Measurements from ENCODE around the gene GUCY2D. TPM values are rescaled to one million over a fixed set of nuclear protein-coding genes. Genes with fewer than 3 reads are reported as not detected.
"Not testable (repeated sequence)": the region's sequence is repeated elsewhere in the genome, so short reads cannot be mapped to it uniquely, and the experiment has no call there.

Gene GUCY2D
- total RNA-seq, 4 donors from 2014 or later, result not detected

DNA sequence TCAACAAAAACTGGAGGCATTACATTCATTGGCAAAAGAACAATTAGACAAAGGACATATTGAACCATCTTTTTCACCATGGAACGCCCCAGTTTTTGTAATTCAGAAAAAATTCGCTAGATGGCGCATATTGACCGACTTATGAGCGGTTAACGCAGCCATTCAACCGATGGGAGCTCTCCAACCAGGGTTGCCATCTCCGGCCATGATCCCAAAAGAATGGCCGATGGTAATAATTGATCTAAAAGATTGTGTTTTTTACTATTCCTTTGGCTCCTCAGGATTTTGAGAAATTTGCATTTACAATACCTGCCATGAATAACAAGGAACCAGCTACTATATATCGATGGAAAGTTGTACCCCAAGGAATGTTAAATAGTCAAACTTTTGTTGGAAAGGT, 57.9 kb downstream of the GUCY2D start:
- Histone ChIP-seq H3K4me1 (peaks cover 0 to 9% of the 10 kb centered on the region in 2 donors), H3K27me3 (peaks cover 24% of the 10 kb centered on the region), H3K36me3 (no peaks in the 10 kb centered on the region), H3K4me3 (replicated peaks in 1 of 3) (no peak overlapping the region), H3K9me3 (no peaks in the 10 kb centered on the region), H3K27ac (no peak overlapping the region)
- TF ChIP-seq, protein P1, sequence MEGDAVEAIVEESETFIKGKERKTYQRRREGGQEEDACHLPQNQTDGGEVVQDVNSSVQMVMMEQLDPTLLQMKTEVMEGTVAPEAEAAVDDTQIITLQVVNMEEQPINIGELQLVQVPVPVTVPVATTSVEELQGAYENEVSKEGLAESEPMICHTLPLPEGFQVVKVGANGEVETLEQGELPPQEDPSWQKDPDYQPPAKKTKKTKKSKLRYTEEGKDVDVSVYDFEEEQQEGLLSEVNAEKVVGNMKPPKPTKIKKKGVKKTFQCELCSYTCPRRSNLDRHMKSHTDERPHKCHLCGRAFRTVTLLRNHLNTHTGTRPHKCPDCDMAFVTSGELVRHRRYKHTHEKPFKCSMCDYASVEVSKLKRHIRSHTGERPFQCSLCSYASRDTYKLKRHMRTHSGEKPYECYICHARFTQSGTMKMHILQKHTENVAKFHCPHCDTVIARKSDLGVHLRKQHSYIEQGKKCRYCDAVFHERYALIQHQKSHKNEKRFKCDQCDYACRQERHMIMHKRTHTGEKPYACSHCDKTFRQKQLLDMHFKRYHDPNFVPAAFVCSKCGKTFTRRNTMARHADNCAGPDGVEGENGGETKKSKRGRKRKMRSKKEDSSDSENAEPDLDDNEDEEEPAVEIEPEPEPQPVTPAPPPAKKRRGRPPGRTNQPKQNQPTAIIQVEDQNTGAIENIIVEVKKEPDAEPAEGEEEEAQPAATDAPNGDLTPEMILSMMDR (IDR thresholded peaks at IDR 0.05), result peak; percentile 62 to 81 (median 68)
- TF ChIP-seq POLR2A (IDR thresholded peaks at IDR 0.05), result no peak
- 6 to 7% methylated on average over 10 of the region's 10 CpGs for WGBS, 2 donors
- DNase-seq, result peak; percentile 51 to 53
- intact Hi-C loops (cut with DNase I), result loop anchor here (5.0 kb wide), 1 partner anchor 57 kb away; the partner anchor contains the start of gene ALOXE3

DNA sequence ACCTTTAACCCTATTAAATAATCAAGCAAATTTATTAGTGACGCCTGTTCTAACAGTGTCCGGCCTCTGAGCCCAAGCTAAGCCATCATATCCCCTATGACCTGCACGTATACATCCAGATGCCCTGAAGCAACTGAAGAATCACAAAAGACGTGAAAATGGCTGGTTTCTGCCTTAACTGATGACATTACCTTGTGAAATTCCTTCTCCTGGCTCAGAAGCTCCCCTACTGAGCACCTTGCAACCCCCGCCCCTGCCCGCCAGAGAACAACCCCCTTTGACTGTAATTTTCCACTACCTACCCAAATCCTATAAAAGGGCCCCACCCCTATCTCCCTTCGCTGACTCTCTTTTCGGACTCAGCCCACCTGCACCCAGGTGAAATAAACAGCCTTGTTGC, 59.4 kb downstream of the GUCY2D start:
- not testable (repeated sequence) for H3K36me3 ChIP-seq; H3K4me1 ChIP-seq; H3K4me3 ChIP-seq (replicated peaks in 1 of 3); H3K27ac ChIP-seq; DNase-seq; H3K9me3 ChIP-seq
- H3K27me3 ChIP-seq, result peaks cover 24% of the 10 kb centered on the region
- 45% methylated on average over 8 of the region's 8 CpGs for WGBS, 2 donors
- intact Hi-C loops (cut with DNase I), result loop anchor here (5.0 kb wide), 1 partner anchor 55 kb away; the partner anchor contains the start of gene ALOXE3

DNA sequence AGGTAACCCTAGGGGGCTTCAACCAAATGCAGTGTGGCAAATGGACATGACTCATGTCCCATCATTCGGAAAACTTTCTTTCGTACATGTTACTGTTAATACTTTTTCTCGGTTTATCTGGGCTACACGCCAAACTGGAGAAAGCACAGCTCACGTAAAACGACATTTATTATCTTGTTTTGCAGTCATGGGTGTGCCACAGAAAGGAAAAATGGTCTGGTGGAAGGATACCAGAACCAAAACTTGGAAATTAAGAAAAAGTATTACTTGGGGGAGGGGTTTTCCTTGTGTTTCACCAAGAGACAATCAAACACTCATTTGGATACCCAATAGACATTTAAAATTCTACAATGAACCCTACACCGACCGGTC, 60.0 kb downstream of the GUCY2D start:
- 13 to 15% methylated on average over 8 of the region's 8 CpGs for WGBS, 2 donors
- Histone ChIP-seq H3K4me1 (no peaks in the 10 kb centered on the region), H3K27me3 (peaks cover 24% of the 10 kb centered on the region), H3K27ac (no peak overlapping the region), H3K36me3 (no peaks in the 10 kb centered on the region), H3K9me3 (no peaks in the 10 kb centered on the region), H3K4me3 (replicated peaks in 1 of 3) (no peak overlapping the region)
- no peak for DNase-seq
- TF ChIP-seq, protein P1 (IDR thresholded peaks at IDR 0.05), result no peak
- no peak for TF ChIP-seq POLR2A (IDR thresholded peaks at IDR 0.05)
- intact Hi-C loops (cut with DNase I), result loop anchor here (5.0 kb wide), 1 partner anchor 55 kb away; the partner anchor contains the start of gene ALOXE3

DNA sequence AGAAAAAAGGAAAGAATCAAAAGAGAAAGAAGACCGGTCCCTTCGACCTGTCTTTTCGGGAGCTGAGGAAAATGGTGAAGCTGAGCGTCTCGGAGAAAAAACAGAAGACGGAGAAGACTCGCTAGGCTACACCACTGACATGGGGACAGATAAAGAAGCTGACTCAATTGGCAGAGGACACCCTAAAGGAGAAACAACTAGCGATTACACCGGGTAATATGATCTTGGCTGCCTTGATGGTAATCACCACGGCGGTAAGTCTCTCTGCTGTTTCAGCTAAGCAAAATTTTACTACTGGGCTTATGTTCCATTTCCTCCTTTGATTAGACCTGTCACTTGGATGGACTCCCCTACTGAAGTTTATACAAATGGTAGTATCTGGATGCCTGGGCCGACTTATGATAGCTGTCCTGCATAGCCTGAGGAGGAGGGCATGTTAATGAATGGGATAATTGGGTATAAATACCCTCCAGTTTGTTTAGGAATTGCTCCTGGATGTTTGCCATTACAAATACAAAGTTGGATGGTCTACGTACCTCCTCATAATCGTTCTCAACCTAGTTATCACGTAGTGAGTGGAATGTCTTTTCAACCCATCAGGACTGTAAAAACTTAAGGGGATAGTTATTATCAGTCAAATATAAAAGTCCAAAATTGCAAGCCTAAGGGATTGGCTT, 60.5 kb downstream of the GUCY2D start:
- no peak overlapping the region for H3K4me3 ChIP-seq (replicated peaks in 1 of 3)
- DNase-seq, result no peak
- WGBS, 2 donors, result 12 to 15% methylated on average over 15 of the region's 15 CpGs

DNA sequence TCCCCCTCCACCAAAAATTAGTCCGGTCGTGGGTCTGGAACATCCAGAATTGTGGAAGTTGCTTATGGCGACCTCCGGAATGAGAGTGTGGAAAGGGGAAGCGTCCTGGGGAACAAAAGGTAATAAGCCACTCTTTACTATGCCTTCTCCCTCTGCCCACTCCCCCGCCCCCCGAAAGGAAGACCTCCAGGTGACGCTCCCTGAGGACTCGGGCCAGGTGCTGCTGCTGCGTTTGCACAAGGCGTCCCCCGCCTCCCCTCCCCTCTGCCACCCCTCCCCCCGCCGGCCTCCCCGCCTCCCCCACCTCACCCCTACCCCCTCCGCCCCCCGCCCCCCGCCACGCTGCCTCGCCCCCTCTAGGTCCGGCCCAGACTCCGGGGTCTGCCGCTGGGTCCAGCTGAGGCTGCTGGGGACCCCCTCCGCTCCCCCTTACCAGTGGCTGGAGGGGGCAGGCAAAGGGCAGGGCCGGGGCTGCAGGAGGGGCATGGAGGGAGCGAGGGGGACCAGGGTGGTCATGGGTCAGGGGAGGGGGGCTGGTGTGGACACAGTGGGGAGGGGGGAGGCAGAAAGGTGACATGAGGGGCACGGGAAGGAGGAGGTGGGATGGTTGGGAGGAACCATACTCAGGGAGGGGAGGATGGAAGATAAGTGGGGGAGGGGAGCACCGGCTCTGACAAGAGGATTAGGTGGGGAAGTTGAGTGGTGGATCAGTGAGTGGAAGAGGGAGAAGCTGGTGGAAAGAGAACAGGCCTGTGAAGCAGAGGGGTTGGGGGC, 61.5 kb downstream of the GUCY2D start:
- peaks cover 24% of the 10 kb centered on the region for H3K27me3 ChIP-seq
- intact Hi-C loops (cut with DNase I), result loop anchor here (5.0 kb wide), 1 partner anchor 53 kb away; the partner anchor contains the start of gene ALOXE3
- no peak for TF ChIP-seq POLR2A (IDR thresholded peaks at IDR 0.05)
- TF ChIP-seq, protein P1 (IDR thresholded peaks at IDR 0.05), result no peak
- H3K4me3 ChIP-seq (replicated peaks in 1 of 3), result no peak overlapping the region
- no peaks in the 10 kb centered on the region for H3K36me3 ChIP-seq
- 7 to 15% methylated on average over 20 to 22 of the region's 28 CpGs for WGBS, 2 donors
- H3K9me3 ChIP-seq, result no peaks in the 10 kb centered on the region
- no peak overlapping the region for H3K27ac ChIP-seq
- no peak for DNase-seq
- no peaks in the 10 kb centered on the region for H3K4me1 ChIP-seq

More for the DNA sequence above, 60.5 kb downstream of the GUCY2D start:
- H3K4me1 ChIP-seq, result no peaks in the 10 kb centered on the region
- no peak overlapping the region for H3K27ac ChIP-seq
- no peaks in the 10 kb centered on the region for H3K9me3 ChIP-seq
- intact Hi-C loops (cut with DNase I), result loop anchor here (5.0 kb wide), 1 partner anchor 54 kb away; the partner anchor contains the start of gene ALOXE3
- TF ChIP-seq POLR2A (IDR thresholded peaks at IDR 0.05), result no peak
- TF ChIP-seq, protein P1 (IDR thresholded peaks at IDR 0.05), result no peak
- H3K36me3 ChIP-seq, result no peaks in the 10 kb centered on the region
- H3K27me3 ChIP-seq, result peaks cover 24% of the 10 kb centered on the region

Measured in thyroid gland (tissue), 4 donors.